K562 (cell line): ENCODE measurements around the gene LYZL4. TPM values are rescaled to one million over a fixed set of nuclear protein-coding genes. Genes with fewer than 3 reads are reported as not detected.

Experiments used
- ATAC-seq: fragments of 200-7000 bp; cut with Tn5 transposase; 3 replicates; pipeline ENCODE4 v1.9.1; 2020; ENCODE audit warnings: moderate library complexity
- BruUV-seq: library from RNA; stranded (reverse); fragments of 400-500 nt; replicated peaks from 2 replicates; lab custom pipeline; 2021; lab: Mats Ljungman, UMichigan
- CTCF ChIA-PET: fragments of 300-600 bp; formaldehyde crosslinking; extraction: SDS; loops from one replicate; lab custom pipeline; 2021; ENCODE audit warnings: low intra/inter-chr PET ratio; lab: Yijun Ruan, JAX
- POLR2A ChIA-PET: fragments of 300-600, 350-650 bp; sonication (Branson Sonifier 250); formaldehyde crosslinking; extraction: SDS; loops from one replicate; lab custom pipeline; 2021; ENCODE audit warnings: antibody characterized with exemption, inconsistent platforms; lab: Yijun Ruan, JAX
- DNase-seq, 4 experiments: peaks; one replicate each; pipeline versions ENCODE4 v3.0.0 to v3.0.0-alpha.2; 2011 to 2018; ENCODE audit warnings: low spot score in 3 of 4, mixed read lengths in 3 of 4; ENCODE audit errors: extremely low read depth in 1 of 4
- FAIRE-seq: peaks from 2 replicates; lab custom pipeline; 2011; peaks lifted over from hg19 to GRCh38; lab: Jason Lieb, UNC
- H2AFZ ChIP-seq: 2 replicates; pipeline ENCODE4 v1.6.0; 2011; ENCODE audit warnings: low read depth, low read length, control low read depth, inconsistent platforms
- H3K27ac ChIP-seq: fragments of 200-600 bp; 3 replicates; pipeline ENCODE4 v1.8.0; 2011; ENCODE audit warnings: low read depth, mild to moderate bottlenecking, control low read depth, inconsistent platforms, low read length, moderate library complexity, mixed read lengths; ENCODE audit errors: extremely low read depth
- H3K27me3 ChIP-seq, 2 experiments: fragments of 300-600 bp in 1 of 2; 2 replicates in 1 of 2; 3 replicates in 1 of 2; pipeline versions ENCODE4 v1.6.0 to v1.8.0; 2011; ENCODE audit warnings: inconsistent platforms in 2 of 2, low read length in 2 of 2, mild to moderate bottlenecking in 1 of 2, mixed read lengths in 1 of 2, moderate library complexity in 1 of 2; ENCODE audit not compliant: control insufficient read depth in 2 of 2, insufficient read depth in 2 of 2
- H3K36me3 ChIP-seq: fragments of 300-600 bp; 3 replicates; pipeline ENCODE4 v1.8.0; 2011; ENCODE audit warnings: mild to moderate bottlenecking, low read length, inconsistent platforms; ENCODE audit not compliant: control insufficient read depth, insufficient read depth
- H3K4me1 ChIP-seq, 2 experiments: fragments of 200-600 bp in 1 of 2; replicated peaks in 1 of 2; 2 replicates in 1 of 2; 3 replicates in 1 of 2; pipeline versions ENCODE4 v1.5.1 to v1.8.0; 2011; ENCODE audit warnings: inconsistent platforms in 2 of 2, low read length in 2 of 2, mild to moderate bottlenecking in 1 of 2, mixed read lengths in 1 of 2, moderate library complexity in 1 of 2; ENCODE audit not compliant: control insufficient read depth in 2 of 2, insufficient read depth in 2 of 2
- H3K4me2 ChIP-seq: 2 replicates; pipeline ENCODE4 v1.6.1; 2011; ENCODE audit warnings: low read length, control low read depth, inconsistent platforms, mixed read lengths; ENCODE audit not compliant: insufficient read depth
- H3K4me3 ChIP-seq: fragments of 200-600 bp; sonication (generic), shearing (Covaris generic); 2 replicates; pipeline ENCODE4 v1.5.1; 2016; ENCODE audit warnings: control low read depth, inconsistent platforms
- H3K79me2 ChIP-seq: fragments of 200-600 bp; 3 replicates; pipeline ENCODE4 v1.8.0; 2011; ENCODE audit warnings: low read length, inconsistent platforms; ENCODE audit not compliant: control insufficient read depth, insufficient read depth
- H3K9ac ChIP-seq, 2 experiments: 2 replicates each; pipeline versions ENCODE4 v1.6.0 to v1.6.1; 2011; ENCODE audit warnings: low read depth in 2 of 2, low read length in 2 of 2, control low read depth in 1 of 2, inconsistent platforms in 1 of 2, mild to moderate bottlenecking in 1 of 2, mixed read lengths in 1 of 2; ENCODE audit not compliant: insufficient read depth in 1 of 2
- H3K9me1 ChIP-seq: one replicate; pipeline ENCODE4 v1.6.0; 2011; ENCODE audit warnings: inconsistent platforms, mild to moderate bottlenecking, low read length, moderate library complexity; ENCODE audit not compliant: control insufficient read depth, insufficient read depth
- H3K9me3 ChIP-seq: replicated peaks from 2 replicates; pipeline ENCODE4 v1.5.1; 2011; ENCODE audit warnings: low read depth, low read length, inconsistent platforms; ENCODE audit not compliant: control insufficient read depth, insufficient read depth
- H4K20me1 ChIP-seq: replicated peaks from 2 replicates; pipeline ENCODE4 v1.6.1; 2011; ENCODE audit warnings: low read length, inconsistent platforms, mixed read lengths; ENCODE audit not compliant: control insufficient read depth, insufficient read depth
- ATF2 ChIP-seq: sonication (generic); formaldehyde crosslinking; IDR thresholded peaks from 2 replicates; pipeline ENCODE4 v1.8.1; 2022; ENCODE audit warnings: missing genetic modification reagents
- MCM3 ChIP-seq: fragments of 450-650 bp; IDR thresholded peaks from 2 replicates; pipeline ENCODE4 v1.6.1; 2016
- NFATC3 ChIP-seq: fragments of 450-650 bp; IDR thresholded peaks from 2 replicates; pipeline ENCODE4 v1.6.1; 2017; ENCODE audit warnings: mild to moderate bottlenecking
- PTTG1 ChIP-seq: fragments of 450-650 bp; IDR thresholded peaks from 2 replicates; pipeline ENCODE4 v1.6.1; 2016; ENCODE audit warnings: low read depth, mild to moderate bottlenecking, missing genetic modification characterization, missing compliant biosample characterization
- SETDB1 ChIP-seq: IDR thresholded peaks from one replicate; pipeline ENCODE4 v1.6.1; 2012; ENCODE audit warnings: low read length, control low read depth, inconsistent platforms
- TAL1 ChIP-seq: fragments of 450-650 bp; IDR thresholded peaks from 2 replicates; pipeline ENCODE4 v1.6.1; 2016; ENCODE audit warnings: mild to moderate bottlenecking
- ZBTB40 ChIP-seq, 2 experiments: fragments of 450-650 bp in 1 of 2; sonication (generic) in 1 of 2; formaldehyde crosslinking in 1 of 2; IDR thresholded peaks; 2 replicates each; pipeline versions ENCODE4 v1.7.1 to v1.9.0; 2016 to 2022; ENCODE audit warnings: inconsistent platforms in 1 of 2, mild to moderate bottlenecking in 1 of 2, missing genetic modification reagents in 1 of 2
- ZNF12 ChIP-seq: sonication (generic); formaldehyde crosslinking; IDR thresholded peaks from 2 replicates; pipeline ENCODE4 v1.4.0; 2020; ENCODE audit warnings: mild to moderate bottlenecking, missing genetic modification reagents
- ZNF445 ChIP-seq: fragments of 250-450 bp; sonication (Bioruptor Pico); IDR thresholded peaks from 2 replicates; pipeline ENCODE4 v1.4.0; 2020; ENCODE audit warnings: low read depth, mild to moderate bottlenecking, moderate library complexity
- WGBS: fragments of 100-300 bp; shearing (Covaris generic); methylation state at CpG from one replicate; pipeline ENCODE4 v1.1.6; 2016; ENCODE audit warnings: low coverage, mixed read lengths; ENCODE audit not compliant: insufficient coverage; ENCODE audit errors: missing lambda C conversion rate; 5-methylcytosine and 5-hydroxymethylcytosine counted together
- in situ Hi-C: fragments of 300-500 bp; cut with MboI; formaldehyde crosslinking; loops from 4 replicates; pipeline ENCODE4 v1.15.0; 2018; ENCODE audit warnings: inconsistent platforms, mixed read lengths
- intact Hi-C: fragments of 100-400 bp; cut with micrococcal nuclease; formaldehyde crosslinking; loops from 2 replicates; pipeline ENCODE4 v1.14.2; 2022
- polyA plus RNA-seq, 8 experiments: library from polyadenylated mRNA; depleted of rRNA in 4 of 8; stranded (reverse) in 5 of 8; unstranded in 3 of 8; fragments of >200 nt; fragmentation: Nextera tagmentation in 2 of 8; fragmentation: Illumina TruSeq in 1 of 8; extraction: Ambion mirVana in 2 of 8; extraction: Trizol in 1 of 8; gene quantifications; 2 replicates each; pipeline versions ENCODE4 v1.2.1 to v1.2.3, GENCODE V29; 2011 to 2014; ENCODE audit warnings: inconsistent platforms in 1 of 8, missing spikeins in 1 of 8
- total RNA-seq, 7 experiments: library from RNA; depleted of rRNA in 6 of 7; stranded (reverse); fragments of >200 nt in 6 of 7; fragmentation: Illumina TruSeq in 2 of 7; extraction: Trizol in 2 of 7; gene quantifications; 2 replicates each; pipeline versions ENCODE4 v1.2.1 to v1.2.3, GENCODE V29; 2011 to 2021; ENCODE audit warnings: low replicate concordance in 1 of 7

LYZL4 gene
- total and polyA plus RNA-seq, 9 of the 15 experiments (the other 6 are each of a cell fraction or from before 2014, with no cell fraction given) = not detected

GRCh38 chr3:42371776-42372175 is 38.6 kb downstream of the LYZL4 start:
- WGBS = 2% methylated on average over 3 of the region's 3 CpGs
- intact Hi-C loops (no loop called here), in situ Hi-C loops (no loop called here)
- ChIA-PET POLR2A (no interaction called here), CTCF (no interaction called here)
- Histone ChIP-seq H3K4me1 (no peaks in the 10 kb centered on the region), H3K27ac (no peak overlapping the region), H3K79me2 (no peaks in the 10 kb centered on the region), H3K9ac (no peak overlapping the region), H3K9me3 (no peaks in the 10 kb centered on the region), H4K20me1 (no peaks in the 10 kb centered on the region), H3K4me2 (no peak overlapping the region), H3K4me3 (no peak overlapping the region), H3K27me3 (0 out of 5 replicates have a peak, but pooled peaks cover 0 to 2% of the 10 kb centered on the region in 2 experiments), H3K9me1 (no peaks in the 10 kb centered on the region), H2AFZ (no peak overlapping the region), H3K36me3 (no peaks in the 10 kb centered on the region)
- no peak for FAIRE-seq
- BruUV-seq = no TSS peak
- ATAC-seq = no peak
- DNase-seq = no peak
- TF ChIP-seq NFATC3 (no peak), ATF2 (CRISPR knock-in tag) (no peak), MCM3 (no peak), PTTG1 (tag) (no peak), SETDB1 (no peak), TAL1 (no peak), ZNF445 (no peak), ZNF12 (CRISPR knock-in tag) (no peak), ZBTB40 (IDR thresholded peaks at IDR 0.05) (no peak), ZBTB40 (CRISPR knock-in tag; IDR thresholded peaks at IDR 0.05) (no peak)
